GM18505 (cell line): ENCODE measurements around the gene RERE.
"Not testable (repeated sequence)": the region's sequence is repeated elsewhere in the genome, so short reads cannot be mapped to it uniquely, and the experiment has no call there.

ENCODE experiments used
- ATAC-seq: cut with Tn5 transposase; IDR thresholded peaks from one replicate; pipeline ENCODE4 v1.9.1; 2021; ENCODE audit not compliant: unreplicated experiment
- POLR2A ChIP-seq: IDR thresholded peaks from 4 replicates; pipeline ENCODE4 v1.6.1; 2011; ENCODE audit warnings: borderline replicate concordance; ENCODE audit not compliant: insufficient read depth, insufficient read length; ENCODE audit errors: extremely low read depth

Gene RERE

DNA sequence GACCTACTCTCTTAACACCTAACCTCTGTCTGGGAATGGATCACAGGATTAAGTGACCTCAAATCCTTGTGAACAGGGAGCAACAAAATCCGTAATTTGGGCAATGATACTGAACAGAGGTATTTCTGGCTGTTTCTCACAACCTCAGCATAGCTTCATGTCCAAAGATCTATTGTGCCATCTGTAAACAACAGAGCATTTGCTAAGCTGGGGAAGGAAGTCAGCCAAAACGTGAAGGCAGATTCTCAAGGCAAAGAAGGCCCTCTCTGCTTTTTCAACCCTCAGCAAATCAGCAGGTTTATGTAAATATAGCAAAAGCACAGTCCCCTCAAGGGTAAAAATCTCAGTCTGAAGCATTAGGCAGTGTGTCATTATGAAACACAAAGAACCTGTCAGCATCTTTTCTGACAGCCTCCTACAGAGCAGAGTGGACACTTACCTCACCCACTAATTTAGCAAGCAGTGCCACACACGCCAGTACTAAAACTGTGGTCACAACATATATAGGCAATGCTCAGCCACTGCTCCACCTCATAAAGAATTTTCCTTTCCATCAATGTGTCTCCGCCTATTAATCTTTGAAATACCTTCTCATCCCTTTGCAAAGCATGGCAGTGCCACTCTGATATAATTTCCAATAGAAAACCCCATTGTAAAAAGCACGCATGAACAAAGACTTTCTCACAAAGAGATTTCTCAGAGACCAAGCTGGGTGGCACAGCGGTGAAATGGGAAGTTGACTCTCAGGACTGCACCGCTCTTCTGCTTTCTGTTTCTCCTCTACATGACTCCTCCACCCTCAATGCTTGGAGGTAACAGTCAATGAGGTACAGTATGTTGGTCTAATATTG is 188.0 kb downstream of the RERE start:
- ATAC-seq, result peak; percentile 59
- TF ChIP-seq POLR2A, result no peak

DNA sequence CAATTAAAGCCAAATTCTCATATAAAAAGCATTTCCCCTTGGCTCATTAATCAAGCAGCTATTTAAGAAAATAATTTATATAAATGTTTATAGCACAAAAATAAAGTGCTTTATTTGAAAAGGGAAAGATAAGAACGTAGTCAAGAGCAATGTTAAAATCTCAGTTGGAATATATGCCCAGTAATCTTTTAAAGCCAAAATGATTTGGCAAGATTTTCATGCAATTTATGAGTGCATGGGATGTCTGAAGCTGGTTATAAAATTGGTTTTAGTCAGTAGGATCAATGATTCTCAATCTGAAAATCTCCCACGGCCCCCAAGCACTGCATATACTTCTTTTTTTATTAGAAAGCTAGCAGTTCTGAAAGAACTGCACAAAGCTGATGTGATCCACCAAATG is 188.8 kb downstream of the RERE start:
- ATAC-seq, result no peak
- TF ChIP-seq POLR2A, result no peak

DNA sequence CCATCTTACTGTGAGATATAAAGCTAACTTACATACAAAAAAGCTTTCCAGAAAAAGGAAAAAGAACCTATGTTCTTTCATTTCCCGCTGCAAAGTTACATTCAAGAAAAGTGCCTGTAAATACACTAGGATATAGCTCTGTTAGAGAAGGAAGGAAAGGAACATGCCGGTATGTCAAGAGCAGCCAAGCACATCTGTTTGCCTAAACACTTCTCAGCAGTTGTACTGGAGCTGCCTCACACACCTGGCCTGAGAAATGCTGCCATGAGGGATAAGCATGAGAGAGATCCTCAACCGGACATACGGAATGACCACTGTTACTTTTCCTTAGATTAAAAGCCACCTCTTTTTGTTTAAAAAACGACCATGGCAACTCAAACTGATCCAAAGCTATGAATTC is 189.7 kb downstream of the RERE start:
- TF ChIP-seq POLR2A, result no peak

DNA sequence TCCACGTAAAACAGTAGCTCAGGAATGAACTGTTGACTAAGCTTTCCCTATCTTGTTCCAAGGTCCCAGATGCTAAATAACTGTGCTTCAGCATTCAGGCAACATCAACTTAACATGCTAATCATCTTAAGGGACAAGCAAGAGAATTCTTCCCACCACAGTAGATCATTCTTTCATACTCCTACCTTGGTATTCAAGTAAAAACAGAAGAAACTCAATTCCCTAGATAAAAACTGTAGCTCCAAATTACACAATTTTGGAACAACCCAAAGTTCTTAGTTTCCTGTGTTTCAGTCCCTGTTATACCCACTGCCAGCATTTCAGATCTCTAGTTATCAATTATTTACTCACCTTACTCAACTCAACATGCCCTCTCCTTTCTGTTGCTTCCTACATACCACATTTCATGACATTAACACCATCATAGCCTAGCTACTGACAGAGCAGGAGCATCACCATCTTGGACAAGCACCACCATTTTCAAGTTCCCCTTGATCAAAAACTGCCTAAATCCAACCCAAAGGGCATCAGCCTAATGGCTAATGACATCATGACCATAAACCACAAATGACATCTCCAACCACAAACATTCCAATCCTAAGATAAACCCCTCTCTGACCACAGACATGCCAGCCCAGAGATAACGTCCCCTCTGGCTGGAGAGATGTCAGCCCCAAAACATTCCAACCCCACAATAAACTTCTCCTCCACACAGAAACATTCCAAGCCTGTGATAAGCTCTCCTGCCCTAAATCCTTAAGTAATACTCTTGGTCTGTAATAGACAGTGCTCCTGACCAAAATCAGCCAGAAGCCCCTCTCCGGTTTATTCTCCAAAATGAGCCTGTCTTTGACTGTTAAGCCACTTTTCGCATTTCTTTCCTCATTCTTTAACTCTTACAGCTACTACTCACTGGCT is 191.2 kb downstream of the RERE start:
- no peak for TF ChIP-seq POLR2A
- no peak for ATAC-seq

More for the DNA sequence above, 189.7 kb downstream of the RERE start:
- ATAC-seq, result no peak

DNA sequence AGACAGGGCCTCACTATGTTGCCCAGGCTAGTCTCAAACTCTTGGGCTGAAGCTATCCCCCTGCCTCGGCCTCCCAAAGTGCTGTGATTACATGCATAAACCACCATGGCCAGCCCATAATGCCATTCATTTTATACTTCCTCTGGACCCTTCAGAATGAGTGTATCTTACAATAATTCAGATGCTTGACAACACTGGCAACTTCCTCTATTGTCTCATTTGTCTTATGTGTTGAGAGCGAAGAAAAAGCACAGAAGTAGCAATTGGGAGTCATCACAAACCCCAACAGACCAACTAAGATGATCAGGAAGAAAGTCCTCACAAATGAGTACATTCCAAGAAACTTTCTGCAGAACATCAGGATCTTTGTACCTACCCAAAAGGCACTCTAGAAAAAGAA is 191.9 kb downstream of the RERE start:
- ATAC-seq, result no peak
- TF ChIP-seq POLR2A, result no peak

DNA sequence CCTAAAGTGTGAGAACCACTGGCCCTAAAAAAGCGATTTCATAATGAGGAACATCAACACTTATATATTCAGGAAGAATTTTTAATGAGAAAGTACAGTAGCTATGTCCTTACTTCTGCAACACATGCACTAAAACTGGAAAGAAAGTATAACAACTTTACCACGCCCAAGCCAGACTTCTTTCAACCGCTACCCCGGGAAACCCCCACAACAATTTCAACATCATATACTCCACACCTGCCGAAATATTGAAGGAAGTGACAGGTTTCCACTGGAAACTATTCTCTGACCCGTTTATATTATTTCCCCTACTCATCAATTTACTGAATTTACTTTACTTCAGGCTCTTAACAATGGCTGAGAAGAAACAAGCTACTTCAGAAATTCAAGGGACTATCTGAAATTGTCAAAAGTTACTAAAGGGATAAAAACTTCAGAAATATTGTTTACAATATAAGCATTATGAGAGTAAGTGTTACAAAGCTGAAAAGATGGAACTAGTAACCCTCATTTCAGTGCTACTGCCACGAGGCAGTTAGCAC is 193.7 kb downstream of the RERE start:
- ATAC-seq, result not testable (repeated sequence)

DNA sequence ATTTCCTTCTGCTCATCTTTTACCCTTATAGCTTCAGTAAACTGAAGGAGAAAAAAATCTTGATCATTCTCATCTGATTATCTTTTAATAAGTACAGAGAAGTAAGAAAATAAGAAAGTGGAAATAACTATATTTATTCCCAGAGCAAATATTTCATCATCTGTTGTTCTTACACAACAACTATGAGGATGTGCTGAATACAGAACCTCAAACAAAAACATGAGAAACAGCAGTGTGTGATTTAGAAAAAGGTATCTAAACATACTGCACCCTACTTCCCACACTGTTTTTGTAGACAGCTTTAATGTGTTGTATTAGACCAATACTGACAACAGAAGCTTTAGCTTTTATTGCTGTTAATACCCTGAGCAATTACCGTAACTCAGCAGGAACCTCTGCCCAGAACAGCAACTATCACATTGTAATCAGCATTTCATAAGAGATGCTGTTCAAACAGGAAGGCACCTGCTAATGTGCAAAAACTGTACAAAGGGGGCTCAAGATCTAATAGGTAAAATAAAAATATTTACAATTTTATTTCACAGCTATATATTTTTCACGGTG is 195.6 kb downstream of the RERE start:
- not testable (repeated sequence) for ATAC-seq

DNA sequence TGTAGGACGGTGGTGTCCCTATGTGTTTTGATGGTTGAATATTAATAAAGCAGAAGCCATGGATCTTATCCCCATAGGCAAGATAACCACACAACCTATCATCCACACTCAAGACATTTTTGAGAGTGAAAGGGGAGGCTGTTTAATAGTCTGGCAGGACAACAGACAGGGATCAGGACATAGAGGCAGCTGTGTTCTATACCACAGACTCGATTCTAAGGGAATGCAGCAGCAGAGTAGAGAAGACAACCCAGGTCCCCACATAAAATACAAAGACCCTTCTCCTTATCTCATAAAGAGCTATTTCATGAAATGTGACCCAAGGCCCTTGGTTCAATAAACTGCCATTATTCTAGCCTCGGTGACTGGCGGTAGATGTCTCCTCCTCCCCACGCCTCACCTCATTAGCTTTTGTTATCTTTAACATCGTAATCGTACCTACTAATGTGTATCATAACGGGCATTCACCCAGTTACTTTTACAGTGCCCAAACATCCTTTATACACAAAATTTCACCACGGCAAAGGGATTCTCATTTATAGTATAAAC is 196.3 kb downstream of the RERE start:
- ATAC-seq, result not testable (repeated sequence)

DNA sequence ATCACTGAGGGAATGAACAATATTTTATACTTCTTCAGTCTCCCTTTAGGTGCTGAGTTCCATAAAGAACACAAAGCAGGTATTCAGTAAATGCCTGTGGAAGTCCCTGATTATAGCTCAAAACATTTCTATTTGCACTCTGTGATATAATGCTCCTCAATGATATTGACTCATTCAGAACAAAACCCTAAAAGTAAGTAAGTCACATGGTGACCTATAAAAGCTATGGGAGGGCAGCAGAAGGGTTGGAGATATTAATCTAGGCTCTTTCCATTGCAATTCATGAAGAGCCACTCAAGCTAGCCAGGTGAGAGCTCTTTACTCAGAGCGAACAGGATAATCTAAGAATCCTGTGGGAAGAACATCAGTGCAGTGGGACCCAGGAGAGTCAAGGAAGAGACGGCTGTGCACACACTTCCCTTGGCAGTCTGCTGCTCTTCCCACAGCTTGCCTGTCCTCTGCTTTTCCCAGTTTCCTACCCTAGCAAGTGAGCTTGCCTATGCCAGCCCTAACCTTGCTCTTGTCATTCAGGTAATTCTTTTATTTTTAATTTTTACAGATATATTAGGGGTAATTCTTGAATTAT is 197.4 kb downstream of the RERE start:
- ATAC-seq, result not testable (repeated sequence)

DNA sequence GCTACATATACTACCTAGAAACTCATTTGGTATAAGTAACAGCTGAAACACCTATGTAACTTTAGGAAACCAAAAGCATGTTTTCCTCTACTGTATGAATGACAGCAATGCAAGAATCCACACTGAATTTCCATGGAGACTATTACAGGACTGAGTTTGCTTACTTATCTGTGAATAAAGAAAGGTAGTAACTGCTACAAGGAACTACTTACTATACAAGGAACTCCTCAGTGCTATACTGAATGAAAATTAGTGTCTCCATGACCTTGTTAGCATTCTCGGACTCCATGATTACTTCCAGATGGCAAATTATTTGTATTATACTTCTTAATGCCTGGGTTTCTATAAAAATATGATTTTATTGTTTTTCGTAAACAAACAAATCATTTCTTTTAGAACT is 198.0 kb downstream of the RERE start:
- not testable (repeated sequence) for ATAC-seq

DNA sequence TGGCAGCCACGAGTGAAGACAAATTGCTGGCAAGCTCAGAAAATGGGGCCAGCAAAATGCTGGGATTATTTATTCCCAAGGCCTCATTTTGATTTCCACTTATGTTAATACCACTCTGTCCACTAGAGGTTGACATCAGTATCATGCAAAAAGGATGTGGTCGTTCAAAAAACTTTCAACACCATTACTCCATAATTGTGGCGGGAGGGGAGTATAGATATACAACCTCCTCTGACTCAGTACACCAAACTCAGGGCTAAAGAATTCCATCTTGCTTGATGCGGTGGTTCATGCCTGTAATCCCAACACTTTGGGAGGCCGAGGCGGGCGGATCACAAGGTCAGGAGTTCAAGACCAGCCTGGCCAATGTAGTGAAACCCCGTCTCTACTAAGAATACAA is 200.6 kb downstream of the RERE start:
- ATAC-seq, result not testable (repeated sequence)

DNA sequence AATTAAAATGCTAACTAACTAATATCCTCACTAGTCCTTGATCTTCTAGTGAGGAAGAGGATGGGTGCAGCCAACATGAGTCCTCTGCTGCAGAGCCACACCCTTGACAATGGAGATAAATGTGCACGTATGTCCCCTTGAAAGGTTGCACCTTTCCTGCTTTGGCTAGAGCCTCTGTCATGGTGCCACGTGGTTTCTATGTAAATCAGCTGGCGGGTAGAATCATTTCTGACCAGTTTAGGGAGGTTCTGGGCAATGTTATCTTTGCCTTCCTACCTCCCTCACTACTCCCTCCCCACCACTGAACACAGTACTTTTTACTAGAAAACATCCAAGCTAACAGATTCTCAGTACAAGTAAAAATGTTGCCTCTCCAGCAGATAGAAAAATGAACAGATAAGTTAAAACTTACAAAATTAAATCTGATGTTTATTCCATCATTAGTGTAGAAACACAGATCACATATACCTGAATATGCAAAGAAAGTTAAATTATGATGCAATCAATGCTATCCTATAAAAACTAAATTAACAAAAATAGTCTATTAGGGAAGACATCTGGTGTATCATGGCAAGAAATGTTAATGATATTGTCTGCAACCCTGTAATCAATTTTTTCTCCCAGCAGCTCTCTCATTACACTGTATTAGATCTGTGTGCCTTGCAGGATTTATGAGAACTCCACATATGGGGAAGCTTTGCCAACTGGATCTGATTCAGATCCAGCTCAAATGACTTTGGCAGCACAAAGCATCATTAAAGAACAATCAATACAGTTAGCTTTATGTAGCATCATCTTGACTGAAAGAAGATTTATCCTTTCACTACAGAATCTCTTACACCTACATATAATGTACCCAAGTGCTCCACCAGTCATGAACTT is 205.6 kb downstream of the RERE start:
- not testable (repeated sequence) for ATAC-seq

DNA sequence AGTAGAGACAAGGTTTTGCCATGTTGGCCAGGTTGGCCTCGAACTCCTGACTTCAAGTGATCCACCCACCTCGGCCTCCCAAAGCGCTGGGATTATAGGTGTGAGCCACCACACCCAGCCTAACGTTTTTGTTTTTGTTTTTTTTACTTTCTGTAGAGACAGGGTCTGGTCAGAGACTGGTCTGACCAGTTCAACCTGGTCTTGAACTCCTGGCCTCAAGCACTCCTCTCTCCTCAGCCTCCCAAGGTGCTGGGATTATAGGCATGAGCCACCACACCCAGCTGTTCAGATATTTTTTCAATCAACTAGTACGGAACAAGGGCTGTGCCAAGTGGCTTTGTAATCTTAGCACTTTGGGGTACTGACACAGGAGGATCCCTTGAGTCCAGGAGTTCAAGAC is 209.5 kb downstream of the RERE start:
- no peak for TF ChIP-seq POLR2A

More for the DNA sequence above, 209.5 kb downstream of the RERE start:
- no peak for ATAC-seq
